Pancreas (tissue), 10 donors: ENCODE results near the gene FAU. TPM values are rescaled to one million over a fixed set of nuclear protein-coding genes. Genes with fewer than 3 reads are reported as not detected.
A peak's percentile ranks its signal among the peaks of the same experiment; 100 is the strongest.

ENCODE experiments used
- ATAC-seq, 4 donors: fragments of 200-7000 bp; cut with Tn5 transposase; one replicate each; pipeline versions ENCODE4 v1.8.0 to v1.9.1; 2020; ENCODE audit warnings: mild to moderate bottlenecking in 4 of 4, moderate library complexity in 4 of 4
- DNase-seq, 6 donors: peaks; one replicate each; pipeline ENCODE4 v3.0.0-alpha.2; 2020
- FAIRE-seq: peaks from 2 replicates; lab custom pipeline; 2012; peaks lifted over from hg19 to GRCh38; lab: Jason Lieb, UNC
- H3K27ac ChIP-seq, 4 donors: fragments of 200-600 bp; sonication (generic); 1 replicate in 3 of 4; 2 replicates in 1 of 4; pipeline versions ENCODE4 v1.5.0 to v1.8.0; 2020
- H3K27me3 ChIP-seq, 4 donors: fragments of 200-600 bp; one replicate each; pipeline ENCODE4 v1.8.0; 2021
- H3K36me3 ChIP-seq, 3 donors: fragments of 200-600 bp; sonication (generic) in 1 of 3; one replicate each; pipeline versions ENCODE4 v1.5.0 to v1.8.0; 2020 to 2021
- H3K4me1 ChIP-seq, 3 donors: fragments of 200-600 bp; one replicate each; pipeline ENCODE4 v1.8.0; 2021
- H3K4me3 ChIP-seq, 4 donors: fragments of 200-600 bp; sonication (generic) in 2 of 4; one replicate each; pipeline versions ENCODE4 v1.5.0 to v1.8.0; 2020 to 2021
- H3K9me3 ChIP-seq, 4 donors: fragments of 200-600 bp; one replicate each; pipeline ENCODE4 v1.8.0; 2021
- CTCF ChIP-seq, 4 donors: fragments of 200-600 bp; sonication (generic) in 3 of 4; IDR thresholded peaks; one replicate each; pipeline versions ENCODE4 v1.5.0 to v1.8.0; 2021; ENCODE audit warnings: antibody characterized with exemption in 4 of 4
- WGBS, 2 donors: extraction: QIAGEN DNeasy Blood & Tissue Kit; methylation state at CpG; one replicate each; pipeline ENCODE4 v1.1.7; 2013; 5-methylcytosine and 5-hydroxymethylcytosine counted together
- intact Hi-C, 3 donors: fragments of 100-400 bp; cut with DNase I; formaldehyde crosslinking; loops; one replicate each; pipeline versions ENCODE4 v1.11.1 to v1.14.2; 2022
- polyA plus RNA-seq, 2 donors: library from polyadenylated mRNA; stranded (reverse); fragments of 200-250 nt; gene quantifications; one replicate each; pipeline ENCODE4 v1.2.3, GENCODE V29; 2013
- total RNA-seq, 6 donors: library from RNA; stranded (reverse); fragmentation: NEBNext Ultra II Directional in 4 of 6; extraction: Animal tissue kit (Norgen Biotek cat#: 25700) in 4 of 6; gene quantifications; one replicate each; pipeline versions ENCODE4 v1.2.1 to v1.2.4, GENCODE V29; 2021 to 2023
- donor health status: healthy with polysubstance abuse.
- donor health status: DM: no; HTN: no; CAD: no; lungs with moderate emphysema.
- donor health status: DM: no; HTN: no; CAD: no.
- donor health status: control.
- donor health status: control.
- donor health status: Bipolar disorder and iron deficiency.
- donor health status: DM: yes; HTN: yes; CAD: no.
- donor health status: DM: no; HTN: no; CAD: no.
- donor health status: DM: no; HTN: no; CAD: no.
- donor health status: DM: yes; HTN: yes; CAD: no.

FAU gene
- total and polyA plus RNA-seq, 8 donors: 493 to 810 (median 535) TPM

GRCh38 chr11:65078786-65079342, 43.1 kb downstream of the FAU start:
- no peak overlapping the region for H3K27ac ChIP-seq
- FAIRE-seq (no peak), DNase-seq (no peak), ATAC-seq (no peak)
- H3K9me3 ChIP-seq: no peaks in the 10 kb centered on the region
- no peaks in the 10 kb centered on the region for H3K36me3 ChIP-seq
- WGBS, 2 donors: 79 to 89% methylated on average over 9 of the region's 9 CpGs
- peaks cover 0 to 4% (median 0%) of the 10 kb centered on the region in 3 donors for H3K4me1 ChIP-seq
- no peak for TF ChIP-seq CTCF (IDR thresholded peaks at IDR 0.05)
- no peak overlapping the region for H3K4me3 ChIP-seq
- H3K27me3 ChIP-seq: no peaks in the 10 kb centered on the region
- intact Hi-C loops: no loop called here

GRCh38 chr11:65078151-65078550, 43.8 kb downstream of the FAU start:
- Histone ChIP-seq H3K4me1 (no peaks in the 10 kb centered on the region), H3K4me3 (no peak overlapping the region), H3K27ac (no peak overlapping the region), H3K36me3 (no peaks in the 10 kb centered on the region), H3K27me3 (no peaks in the 10 kb centered on the region), H3K9me3 (no peaks in the 10 kb centered on the region)
- intact Hi-C loops: no loop called here
- TF ChIP-seq CTCF (IDR thresholded peaks at IDR 0.05): peak; percentile 54 to 79 (median 64)
- ATAC-seq (peak; percentile 83 to 97 (median 92)), DNase-seq (peak in 5 of 6 donors; percentile 41 to 83 (median 69)), FAIRE-seq (no peak)
- WGBS, 2 donors: 42% methylated on average over 3 of the region's 3 CpGs

- no peak for TF ChIP-seq CTCF (IDR thresholded peaks at IDR 0.05)
- DNase-seq (no peak), ATAC-seq (no peak), FAIRE-seq (no peak)
- Histone ChIP-seq H3K27me3 (no peaks in the 10 kb centered on the region), H3K4me1 (no peaks in the 10 kb centered on the region), H3K9me3 (no peaks in the 10 kb centered on the region), H3K36me3 (no peaks in the 10 kb centered on the region), H3K27ac (no peak overlapping the region), H3K4me3 (no peak overlapping the region)
- intact Hi-C loops: no loop called here
- 70 to 76% methylated on average over 4 of the region's 4 CpGs for WGBS, 2 donors
Observed at GRCh38 chr11:65077451-65077850, 44.5 kb downstream of the FAU start.

- Histone ChIP-seq H3K36me3 (no peaks in the 10 kb centered on the region), H3K4me3 (no peak overlapping the region), H3K27ac (no peak overlapping the region), H3K27me3 (no peaks in the 10 kb centered on the region), H3K4me1 (no peaks in the 10 kb centered on the region), H3K9me3 (no peaks in the 10 kb centered on the region)
- ATAC-seq (no peak), DNase-seq (no peak), FAIRE-seq (no peak)
- 38% methylated on average over 1 of the region's 1 CpG for WGBS, 2 donors
- no peak for TF ChIP-seq CTCF (IDR thresholded peaks at IDR 0.05)
- intact Hi-C loops: no loop called here
Observed at GRCh38 chr11:65072631-65072966, 49.3 kb downstream of the FAU start.

GRCh38 chr11:65071907-65072630, 49.9 kb downstream of the FAU start:
- no peak overlapping the region for H3K27ac ChIP-seq
- no peak overlapping the region for H3K4me3 ChIP-seq
- WGBS, 2 donors: 61 to 70% methylated on average over 4 of the region's 4 CpGs
- FAIRE-seq (no peak), ATAC-seq (no peak), DNase-seq (no peak)
- H3K9me3 ChIP-seq: no peaks in the 10 kb centered on the region
- H3K4me1 ChIP-seq: no peaks in the 10 kb centered on the region
- H3K36me3 ChIP-seq: no peaks in the 10 kb centered on the region
- no peak for TF ChIP-seq CTCF (IDR thresholded peaks at IDR 0.05)
- H3K27me3 ChIP-seq: no peaks in the 10 kb centered on the region
- intact Hi-C loops: no loop called here
